Fibroblast of peridontal ligament (primary cell): ENCODE data around the gene COL9A1.

Experiments used
- DNase-seq: peaks from one replicate; pipeline ENCODE4 v3.0.0-alpha.2; 2010; ENCODE audit errors: extremely low read depth

The COL9A1 gene

GRCh38 chr6:70289299-70289698 is 13.6 kb downstream of the COL9A1 start:
- DNase-seq, result no peak

- no peak for DNase-seq
Observed at GRCh38 chr6:70286905-70287304, 16.0 kb downstream of the COL9A1 start.

- no peak for DNase-seq
Observed at GRCh38 chr6:70285201-70285600, 17.7 kb downstream of the COL9A1 start.

GRCh38 chr6:70282919-70283461 is 19.9 kb downstream of the COL9A1 start:
- no peak for DNase-seq

- DNase-seq, result no peak
Observed at GRCh38 chr6:70282312-70282918, 20.5 kb downstream of the COL9A1 start.

- DNase-seq, result no peak
Observed at GRCh38 chr6:70281923-70282311, 21.0 kb downstream of the COL9A1 start.

- no peak for DNase-seq
Observed at GRCh38 chr6:70280400-70280853, 22.5 kb downstream of the COL9A1 start.

- peak; percentile 5 for DNase-seq
Observed at GRCh38 chr6:70277470-70277869, 25.4 kb downstream of the COL9A1 start.

- no peak for DNase-seq
Observed at GRCh38 chr6:70274338-70274737, 28.5 kb downstream of the COL9A1 start.

- no peak for DNase-seq
Observed at GRCh38 chr6:70272071-70272470, 30.8 kb downstream of the COL9A1 start.

- DNase-seq, result no peak
Observed at GRCh38 chr6:70270287-70271005, 32.4 kb downstream of the COL9A1 start.

GRCh38 chr6:70266142-70266541 is 36.7 kb downstream of the COL9A1 start:
- DNase-seq, result no peak

- DNase-seq, result peak; percentile 4
Observed at GRCh38 chr6:70264306-70264705, 38.6 kb downstream of the COL9A1 start.

GRCh38 chr6:70258483-70258882 is 44.4 kb downstream of the COL9A1 start:
- DNase-seq, result no peak

GRCh38 chr6:70257768-70258273 is 45.1 kb downstream of the COL9A1 start:
- DNase-seq, result no peak

GRCh38 chr6:70254784-70255183 is 48.1 kb downstream of the COL9A1 start:
- no peak for DNase-seq

- no peak for DNase-seq
Observed at GRCh38 chr6:70253923-70254322, 49.0 kb downstream of the COL9A1 start.

GRCh38 chr6:70252604-70253003 is 50.3 kb downstream of the COL9A1 start:
- no peak for DNase-seq

GRCh38 chr6:70246118-70246517 is 56.8 kb downstream of the COL9A1 start:
- no peak for DNase-seq

GRCh38 chr6:70241991-70242420 is 60.9 kb downstream of the COL9A1 start:
- DNase-seq, result no peak

GRCh38 chr6:70241031-70241430 is 61.9 kb downstream of the COL9A1 start:
- DNase-seq, result no peak

GRCh38 chr6:70236343-70236742 is 66.5 kb downstream of the COL9A1 start:
- DNase-seq, result no peak
